ENCODE measurements around the gene HBS1L.

Gene HBS1L

GRCh38 chr6:135030532-135031178 is 24.0 kb downstream of the HBS1L start:
- DNase-seq (ENCODE audit: low spot score in 2 of 2) (no peak), ATAC-seq (peak; percentile 77)
- Mint-ChIP-seq H3K4me1 (peaks cover 33% of the 10 kb centered on the region), H3K9me3 (no peaks in the 10 kb centered on the region), H3K4me3 (peak overlapping the region; percentile 11), H3K27ac (peak overlapping the region; percentile 43), H3K36me3 (peaks cover 86% of the 10 kb centered on the region)

DNA sequence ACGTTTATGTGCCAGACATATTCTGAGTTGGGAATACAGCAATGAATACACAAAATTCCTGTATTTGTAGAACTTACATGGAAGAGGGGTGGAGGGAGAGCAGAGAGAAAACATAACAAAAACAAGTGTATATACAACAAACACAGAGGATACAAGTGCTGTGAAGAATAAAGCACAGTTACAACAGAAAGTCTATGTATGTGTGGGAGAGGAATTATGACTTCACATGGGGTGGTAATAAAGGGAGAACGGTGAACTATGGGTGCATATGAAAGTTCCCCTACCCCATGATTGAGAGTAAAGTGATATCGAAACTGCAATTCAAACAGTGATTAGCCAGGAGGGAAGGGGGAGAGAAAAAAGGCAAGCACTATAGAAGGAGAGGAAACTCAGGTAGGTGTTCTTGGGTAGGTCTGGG is 24.6 kb downstream of the HBS1L start:
- DNase-seq (ENCODE audit: low spot score in 2 of 2) = no peak
- H3K4me3 Mint-ChIP-seq = peak overlapping the region; percentile 11
- ATAC-seq = peak; percentile 99
- H3K4me1 Mint-ChIP-seq = peaks cover 39% of the 10 kb centered on the region
- no peaks in the 10 kb centered on the region for H3K9me3 Mint-ChIP-seq
- peak overlapping the region; percentile 43 for H3K27ac Mint-ChIP-seq
- H3K36me3 Mint-ChIP-seq = peaks cover 84% of the 10 kb centered on the region

GRCh38 chr6:135025775-135026174 is 28.8 kb downstream of the HBS1L start:
- Mint-ChIP-seq H3K4me3 (no peak overlapping the region), H3K9me3 (no peaks in the 10 kb centered on the region), H3K36me3 (peaks cover 64% of the 10 kb centered on the region), H3K4me1 (peaks cover 42% of the 10 kb centered on the region), H3K27ac (no peak overlapping the region)
- DNase-seq (ENCODE audit: low spot score in 2 of 2) (no peak), ATAC-seq (no peak)

DNA sequence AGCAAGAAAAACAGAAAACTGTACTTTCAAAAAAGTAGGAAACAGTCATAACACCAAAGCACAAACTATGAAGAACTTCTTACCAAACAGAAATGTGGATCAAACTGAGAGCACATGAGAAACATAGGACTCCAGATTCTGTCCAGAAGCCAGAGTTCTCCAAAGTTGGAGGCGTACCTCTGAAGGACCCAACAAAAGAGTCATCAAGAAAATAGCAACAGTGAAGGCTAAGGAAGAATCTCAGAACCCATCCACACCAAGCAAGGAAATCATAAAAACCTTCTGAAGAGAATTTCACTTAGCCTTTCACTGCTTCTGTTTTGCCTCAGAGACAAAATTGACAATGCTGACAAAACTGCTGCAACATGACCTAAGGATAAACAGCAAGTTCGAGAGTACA is 29.4 kb downstream of the HBS1L start:
- H3K4me3 Mint-ChIP-seq = no peak overlapping the region
- DNase-seq (ENCODE audit: low spot score in 2 of 2) = no peak
- ATAC-seq = no peak
- peaks cover 37% of the 10 kb centered on the region for H3K4me1 Mint-ChIP-seq
- no peak overlapping the region for H3K27ac Mint-ChIP-seq
- H3K9me3 Mint-ChIP-seq = no peaks in the 10 kb centered on the region
- peaks cover 58% of the 10 kb centered on the region for H3K36me3 Mint-ChIP-seq

- H3K4me1 Mint-ChIP-seq = peaks cover 25% of the 10 kb centered on the region
- no peak for ATAC-seq
- no peak for DNase-seq (ENCODE audit: low spot score in 2 of 2)
- H3K9me3 Mint-ChIP-seq = no peaks in the 10 kb centered on the region
- peaks cover 40% of the 10 kb centered on the region for H3K36me3 Mint-ChIP-seq
- no peak overlapping the region for H3K4me3 Mint-ChIP-seq
- no peak overlapping the region for H3K27ac Mint-ChIP-seq
Observed at GRCh38 chr6:135022050-135022697, 32.4 kb downstream of the HBS1L start.

GRCh38 chr6:135021310-135022049 is 33.1 kb downstream of the HBS1L start:
- H3K9me3 Mint-ChIP-seq = no peaks in the 10 kb centered on the region
- H3K4me1 Mint-ChIP-seq = peaks cover 25% of the 10 kb centered on the region
- ATAC-seq (no peak), DNase-seq (ENCODE audit: low spot score in 2 of 2) (no peak)
- peaks cover 33% of the 10 kb centered on the region for H3K36me3 Mint-ChIP-seq
- H3K27ac Mint-ChIP-seq = no peak overlapping the region
- no peak overlapping the region for H3K4me3 Mint-ChIP-seq

- Mint-ChIP-seq H3K4me3 (no peak overlapping the region), H3K36me3 (peaks cover 17% of the 10 kb centered on the region), H3K9me3 (no peaks in the 10 kb centered on the region), H3K27ac (no peak overlapping the region), H3K4me1 (peaks cover 25% of the 10 kb centered on the region)
- DNase-seq (ENCODE audit: low spot score in 2 of 2) (no peak), ATAC-seq (no peak)
Observed at GRCh38 chr6:135018941-135019340, 35.7 kb downstream of the HBS1L start.

- peaks cover 15% of the 10 kb centered on the region for H3K36me3 Mint-ChIP-seq
- no peaks in the 10 kb centered on the region for H3K9me3 Mint-ChIP-seq
- DNase-seq (ENCODE audit: low spot score in 2 of 2) (no peak), ATAC-seq (peak; percentile 33)
- no peak overlapping the region for H3K4me3 Mint-ChIP-seq
- peaks cover 33% of the 10 kb centered on the region for H3K4me1 Mint-ChIP-seq
- no peak overlapping the region for H3K27ac Mint-ChIP-seq
Observed at GRCh38 chr6:135018052-135018451, 36.6 kb downstream of the HBS1L start.

- Mint-ChIP-seq H3K27ac (peak overlapping the region; percentile 0), H3K4me1 (peaks cover 34% of the 10 kb centered on the region), H3K4me3 (peak overlapping the region; percentile 3), H3K9me3 (no peaks in the 10 kb centered on the region), H3K36me3 (peaks cover 23% of the 10 kb centered on the region)
- ATAC-seq (peak; percentile 97), DNase-seq (ENCODE audit: low spot score in 2 of 2) (no peak)
Observed at GRCh38 chr6:135014353-135014832, 40.2 kb downstream of the HBS1L start.

DNA sequence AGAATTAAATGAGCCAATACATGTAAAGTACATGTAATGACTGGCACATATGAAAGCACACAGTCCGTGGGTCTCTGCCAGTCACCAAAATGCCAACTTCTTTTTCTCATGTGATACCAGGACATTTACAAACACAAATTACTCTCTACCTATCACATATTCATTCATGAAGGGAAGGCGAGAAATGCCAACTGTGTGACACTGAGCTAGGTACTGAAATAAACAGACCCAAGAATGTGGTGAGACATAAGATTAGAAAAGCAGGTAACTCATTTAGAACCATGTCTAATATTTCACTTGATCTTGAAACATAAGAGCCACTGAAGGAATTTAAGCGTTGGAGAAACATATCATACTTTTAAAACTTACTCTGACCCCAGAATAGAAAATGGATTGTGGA is 41.4 kb downstream of the HBS1L start:
- Mint-ChIP-seq H3K4me3 (peak overlapping the region; percentile 3), H3K27ac (no peak overlapping the region), H3K9me3 (no peaks in the 10 kb centered on the region), H3K36me3 (peaks cover 30% of the 10 kb centered on the region), H3K4me1 (peaks cover 37% of the 10 kb centered on the region)
- DNase-seq (ENCODE audit: low spot score in 2 of 2) (no peak), ATAC-seq (peak; percentile 16)

DNA sequence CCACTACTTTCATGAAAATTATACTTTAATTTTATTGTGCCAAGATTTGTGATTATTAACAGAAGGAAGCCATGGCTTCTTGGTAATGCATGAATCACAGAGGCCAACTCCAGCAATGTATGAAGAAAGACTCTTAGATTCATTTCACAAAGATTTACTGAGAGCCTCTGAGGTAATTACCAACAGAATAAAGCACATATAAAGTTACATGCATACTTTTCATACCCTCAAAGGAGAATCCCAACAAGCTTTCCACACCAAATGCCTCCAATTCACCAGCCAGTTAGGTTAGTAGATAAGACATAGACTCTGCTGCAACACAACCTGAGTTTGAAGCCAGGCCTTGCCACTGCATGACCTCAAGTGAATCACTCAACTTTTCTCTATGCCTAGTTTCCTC is 41.9 kb downstream of the HBS1L start:
- no peak for ATAC-seq
- Mint-ChIP-seq H3K36me3 (peaks cover 28% of the 10 kb centered on the region), H3K4me3 (no peak overlapping the region), H3K4me1 (peaks cover 42% of the 10 kb centered on the region), H3K27ac (no peak overlapping the region), H3K9me3 (no peaks in the 10 kb centered on the region)
- DNase-seq (ENCODE audit: low spot score in 2 of 2) = no peak

- Mint-ChIP-seq H3K9me3 (no peaks in the 10 kb centered on the region), H3K4me1 (peaks cover 44% of the 10 kb centered on the region), H3K27ac (no peak overlapping the region), H3K36me3 (peaks cover 25% of the 10 kb centered on the region), H3K4me3 (no peak overlapping the region)
- ATAC-seq = no peak
- DNase-seq (ENCODE audit: low spot score in 2 of 2) = no peak
Observed at GRCh38 chr6:135012349-135012748, 42.3 kb downstream of the HBS1L start.

- peaks cover 20% of the 10 kb centered on the region for H3K36me3 Mint-ChIP-seq
Observed at GRCh38 chr6:135008941-135009290, 45.7 kb downstream of the HBS1L start.

GRCh38 chr6:135008072-135008940 is 46.3 kb downstream of the HBS1L start:
- Mint-ChIP-seq H3K4me3 (no peak overlapping the region), H3K36me3 (peaks cover 20% of the 10 kb centered on the region)

More at GRCh38 chr6:135008941-135009290, 45.7 kb downstream of the HBS1L start:
- Mint-ChIP-seq H3K9me3 (no peaks in the 10 kb centered on the region), H3K4me1 (peaks cover 32% of the 10 kb centered on the region), H3K4me3 (no peak overlapping the region), H3K27ac (no peak overlapping the region)
- ATAC-seq (no peak), DNase-seq (ENCODE audit: low spot score in 2 of 2) (no peak)

DNA sequence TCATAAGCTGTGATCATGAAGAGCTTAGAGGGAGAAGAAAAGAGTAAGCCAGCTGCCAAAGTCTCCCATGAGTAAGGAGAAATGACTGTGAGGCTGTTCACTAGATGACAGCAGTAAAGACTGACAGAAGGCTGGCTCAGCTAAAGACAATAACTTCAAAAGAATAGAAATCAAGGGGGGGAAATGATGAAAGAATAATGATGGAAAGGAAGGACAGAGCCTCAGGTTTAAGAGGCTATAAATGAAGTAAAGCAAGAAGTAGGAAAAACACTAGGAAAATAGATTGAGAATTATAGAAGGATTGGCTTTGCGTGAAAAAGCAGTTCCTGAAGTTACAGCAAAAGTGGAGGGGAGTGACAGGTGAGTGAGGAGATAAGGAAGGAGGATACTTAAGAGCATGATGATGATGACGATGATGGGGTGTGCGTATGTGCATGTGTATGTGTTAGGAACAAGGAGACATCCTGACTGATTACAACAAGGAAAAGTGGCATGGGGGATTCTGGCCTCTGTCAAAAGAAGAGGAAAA is 48.2 kb downstream of the HBS1L start:
- Mint-ChIP-seq H3K4me3 (no peak overlapping the region), H3K27ac (no peak overlapping the region), H3K9me3 (no peaks in the 10 kb centered on the region), H3K36me3 (peaks cover 25% of the 10 kb centered on the region), H3K4me1 (peaks cover 16% of the 10 kb centered on the region)
- DNase-seq (ENCODE audit: low spot score in 2 of 2) (no peak), ATAC-seq (no peak)

More at GRCh38 chr6:135008072-135008940, 46.3 kb downstream of the HBS1L start:
- no peaks in the 10 kb centered on the region for H3K9me3 Mint-ChIP-seq
- ATAC-seq (peak; percentile 98), DNase-seq (ENCODE audit: low spot score in 2 of 2) (no peak)
- peak overlapping the region; percentile 26 for H3K27ac Mint-ChIP-seq
- peaks cover 27% of the 10 kb centered on the region for H3K4me1 Mint-ChIP-seq
